ENCODE measurements around the gene PRKRIP1. TPM values are rescaled to one million over a fixed set of nuclear protein-coding genes. Genes with fewer than 3 reads are reported as not detected.

PRKRIP1 gene
- polyA plus RNA-seq, 1 experiment, result 13.1 TPM

DNA sequence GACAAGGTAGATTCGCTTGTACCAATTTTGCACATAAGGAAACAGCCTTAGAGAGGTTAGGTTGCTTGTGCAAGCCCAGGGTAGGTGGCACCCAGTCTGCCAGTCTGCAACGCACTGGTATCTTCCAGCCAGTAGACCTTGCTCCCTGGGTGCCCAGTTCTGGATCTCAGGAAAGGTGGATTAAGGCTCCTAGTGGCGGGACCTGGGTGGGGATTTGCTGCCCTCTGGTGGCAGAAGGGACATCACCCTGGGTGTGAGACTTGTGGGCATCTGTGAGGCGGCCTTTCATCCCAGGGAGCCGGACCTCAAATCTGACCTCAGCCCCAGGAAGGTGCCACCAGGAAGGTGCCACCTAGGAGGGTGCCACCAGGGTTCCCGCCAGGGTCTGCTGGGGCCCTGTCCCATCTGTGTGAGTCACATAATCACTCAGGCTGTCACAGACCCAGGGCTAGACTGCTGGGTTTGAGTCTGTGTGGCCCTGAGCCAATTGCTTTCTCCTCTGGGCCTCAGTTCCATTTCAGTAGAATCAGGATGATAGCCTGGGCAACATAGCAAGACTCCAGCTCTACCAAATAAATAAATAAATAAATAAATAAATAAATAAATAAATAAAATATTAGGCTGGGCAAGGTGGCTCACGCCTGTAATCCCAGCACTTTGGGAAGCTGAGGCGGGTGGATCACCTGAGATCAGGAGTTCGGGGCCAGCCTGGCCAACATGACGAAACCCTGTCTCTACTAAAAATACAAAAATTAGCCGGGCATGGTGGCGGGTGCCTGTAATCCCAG, 5.3 kb upstream of the PRKRIP1 start:
- ChIA-PET POLR2A (no interaction called here), CTCF (interaction anchor here (0.7 to 2.5 kb wide), 3 partner anchors 112 to 1248 kb away, joined by 3 to 20 read pairs (median 3); no protein-coding TSS in a partner anchor)
- DNase-seq (ENCODE audit: low read depth, low spot score), result peak; percentile 34
- no peaks in the 10 kb centered on the region for H3K27me3 ChIP-seq (ENCODE audit: control insufficient read depth, insufficient read depth, low read length)
- TF ChIP-seq CTCF (IDR thresholded peaks at IDR 0.05; ENCODE audit: low read depth, low read length), result peak; percentile 91
- H3K27ac ChIP-seq (ENCODE audit: low read depth, low read length), result no peak overlapping the region
- H3K4me3 ChIP-seq (ENCODE audit: low read depth, low read length), result no peak overlapping the region
- no peaks in the 10 kb centered on the region for H3K9me3 ChIP-seq (ENCODE audit: control insufficient read depth, insufficient read depth, low read length)

DNA sequence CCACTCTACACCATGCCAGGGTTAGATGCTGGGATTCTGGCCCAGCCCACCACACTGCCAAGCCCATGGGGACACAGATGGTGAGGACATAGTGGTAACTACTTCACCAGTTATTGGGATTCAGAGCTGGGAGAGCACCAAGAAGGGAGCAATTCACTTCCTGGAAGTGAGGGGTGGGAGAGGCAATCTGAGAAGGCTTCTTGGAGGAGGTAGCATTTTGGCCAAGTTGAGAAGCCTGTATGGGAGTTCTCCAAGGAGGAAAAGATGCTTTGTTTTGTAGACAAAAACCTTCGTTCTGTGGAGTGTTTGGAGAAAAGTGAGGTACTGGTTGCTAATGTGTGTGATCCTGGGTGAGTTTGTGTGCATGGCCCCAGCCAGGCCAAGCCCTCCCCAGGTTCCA, 3.8 kb upstream of the PRKRIP1 start:
- DNase-seq (ENCODE audit: low read depth, low spot score), result no peak
- Histone ChIP-seq H3K9me3 (ENCODE audit: control insufficient read depth, insufficient read depth, low read length) (no peaks in the 10 kb centered on the region; the same call in 1 of the 2 replicates), H3K27ac (ENCODE audit: low read depth, low read length) (no peak overlapping the region), H3K4me3 (ENCODE audit: low read depth, low read length) (no peak overlapping the region), H3K27me3 (ENCODE audit: control insufficient read depth, insufficient read depth, low read length) (no peaks in the 10 kb centered on the region)
- ChIA-PET CTCF (interaction anchor here (2.5 kb wide), 1 partner anchor 114 kb away, joined by 20 read pairs; no protein-coding TSS in a partner anchor), POLR2A (no interaction called here)
- no peak for TF ChIP-seq CTCF (IDR thresholded peaks at IDR 0.05; ENCODE audit: low read depth, low read length)

DNA sequence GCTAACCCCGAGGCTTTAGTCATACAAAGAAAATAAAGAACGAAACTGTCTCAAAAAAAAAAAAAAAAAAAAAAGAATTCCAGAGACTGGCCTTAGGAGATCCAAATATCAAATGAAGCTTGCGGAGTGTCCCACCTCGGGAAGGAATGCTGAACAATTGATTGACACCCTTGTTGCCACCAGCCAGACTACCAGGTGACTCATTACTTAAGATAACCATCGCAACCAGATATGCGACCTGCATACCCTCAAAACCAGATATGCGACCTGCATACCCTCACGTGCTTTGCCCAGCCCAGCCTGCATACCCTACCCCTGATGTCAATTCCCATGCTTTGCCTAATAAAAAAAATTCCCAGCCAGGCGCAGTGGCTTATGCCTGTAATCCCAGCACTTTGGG, 2.7 kb upstream of the PRKRIP1 start:
- no peak for TF ChIP-seq CTCF (IDR thresholded peaks at IDR 0.05; ENCODE audit: low read depth, low read length)
- DNase-seq (ENCODE audit: low read depth, low spot score), result no peak
- no peaks in the 10 kb centered on the region; the same call in 1 of the 2 replicates for H3K9me3 ChIP-seq (ENCODE audit: control insufficient read depth, insufficient read depth, low read length)
- H3K27ac ChIP-seq (ENCODE audit: low read depth, low read length), result no peak overlapping the region
- no peak overlapping the region for H3K4me3 ChIP-seq (ENCODE audit: low read depth, low read length)
- no peaks in the 10 kb centered on the region for H3K27me3 ChIP-seq (ENCODE audit: control insufficient read depth, insufficient read depth, low read length)
- ChIA-PET CTCF (interaction anchor here (0.8 to 2.5 kb wide), 2 partner anchors 9 to 115 kb away, joined by 4 to 20 read pairs; no protein-coding TSS in a partner anchor), POLR2A (no interaction called here)

DNA sequence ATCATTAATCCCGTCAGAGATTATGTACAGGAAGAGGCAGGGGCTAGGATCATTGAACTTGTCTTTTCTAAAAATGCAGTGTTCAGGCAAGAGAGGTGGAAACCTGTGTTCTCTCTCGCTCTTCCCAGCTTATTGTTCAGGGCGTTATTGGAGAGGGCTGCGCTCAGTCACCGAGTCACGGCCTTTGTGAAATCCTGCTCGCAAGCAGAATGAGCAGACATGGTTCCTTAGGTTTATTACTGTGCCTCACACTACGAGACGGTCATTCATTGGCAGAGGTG, 631 bp upstream of the PRKRIP1 start:
- Histone ChIP-seq H3K4me3 (ENCODE audit: low read depth, low read length) (peak overlapping the region; percentile 89), H3K9me3 (ENCODE audit: control insufficient read depth, insufficient read depth, low read length) (no peaks in the 10 kb centered on the region; the same call in 1 of the 2 replicates), H3K27ac (ENCODE audit: low read depth, low read length) (peak overlapping the region; percentile 89), H3K27me3 (ENCODE audit: control insufficient read depth, insufficient read depth, low read length) (no peaks in the 10 kb centered on the region)
- no peak for TF ChIP-seq CTCF (IDR thresholded peaks at IDR 0.05; ENCODE audit: low read depth, low read length)
- ChIA-PET POLR2A (interaction anchor here (0.7 to 0.8 kb wide), 2 partner anchors 17 to 231 kb away, joined by 3 to 4 read pairs; no protein-coding TSS in a partner anchor), CTCF (interaction anchor here (1.5 to 3.0 kb wide), 2 partner anchors 9 to 123 kb away, joined by 5 to 11 read pairs; no protein-coding TSS in a partner anchor)
- DNase-seq (ENCODE audit: low read depth, low spot score), result no peak

GRCh38 chr7:102396710-102397019, 502 bp downstream of the PRKRIP1 start:
- Histone ChIP-seq H3K27ac (ENCODE audit: low read depth, low read length) (peak overlapping the region; percentile 77), H3K9me3 (ENCODE audit: control insufficient read depth, insufficient read depth, low read length) (no peaks in the 10 kb centered on the region; the same call in 1 of the 2 replicates), H3K4me3 (ENCODE audit: low read depth, low read length) (peak overlapping the region; percentile 89), H3K27me3 (ENCODE audit: control insufficient read depth, insufficient read depth, low read length) (no peaks in the 10 kb centered on the region)
- ChIA-PET POLR2A (interaction anchor here (0.6 kb wide), 1 partner anchor 563 kb away, joined by 3 read pairs; no protein-coding TSS in a partner anchor), CTCF (interaction anchor here (0.9 to 3.0 kb wide), 2 partner anchors 8 kb away, joined by 3 to 11 read pairs; no protein-coding TSS in a partner anchor)
- no peak for TF ChIP-seq CTCF (IDR thresholded peaks at IDR 0.05; ENCODE audit: low read depth, low read length)
- no peak for DNase-seq (ENCODE audit: low read depth, low spot score)

All from AG04450 (cell line).